Hepatocyte (in vitro differentiated cells): ENCODE data around the gene GRM6. TPM values are rescaled to one million over a fixed set of nuclear protein-coding genes. Genes with fewer than 3 reads are reported as not detected.

Experiments used
- DNase-seq: peaks from one replicate; pipeline ENCODE4 v3.0.0-alpha.2; 2016; ENCODE audit warnings: low spot score
- H2AFZ ChIP-seq: fragments of 200-600 bp; sonication (generic); 2 replicates; pipeline ENCODE4 v1.6.0; 2016; ENCODE audit warnings: antibody characterized with exemption, mild to moderate bottlenecking
- H3K27ac ChIP-seq: fragments of 200-600 bp; sonication (generic); 2 replicates; pipeline ENCODE4 v1.5.1; 2016; ENCODE audit warnings: mild to moderate bottlenecking
- H3K27me3 ChIP-seq: fragments of 200-600 bp; sonication (generic); 2 replicates; pipeline ENCODE4 v1.6.1; 2016
- H3K36me3 ChIP-seq: fragments of 200-600 bp; sonication (generic); replicated peaks from 2 replicates; pipeline ENCODE4 v1.5.1; 2016; ENCODE audit warnings: low read depth; ENCODE audit not compliant: insufficient read depth
- H3K4me1 ChIP-seq: fragments of 200-600 bp; sonication (generic); 2 replicates; pipeline ENCODE4 v1.5.1; 2016; ENCODE audit warnings: mild to moderate bottlenecking, moderate library complexity; ENCODE audit not compliant: insufficient read depth
- H3K4me2 ChIP-seq: fragments of 200-600 bp; sonication (generic); 2 replicates; pipeline ENCODE4 v1.6.0; 2016
- H3K4me3 ChIP-seq: fragments of 200-600 bp; sonication (generic); 2 replicates; pipeline ENCODE4 v1.5.1; 2016; ENCODE audit warnings: mild to moderate bottlenecking
- H3K79me2 ChIP-seq: fragments of 200-600 bp; sonication (generic); 2 replicates; pipeline ENCODE4 v1.6.0; 2017; ENCODE audit warnings: mild to moderate bottlenecking
- H3K9me2 ChIP-seq: fragments of 200-600 bp; sonication (generic); replicated peaks from 2 replicates; pipeline ENCODE4 v1.6.0; 2017; ENCODE audit warnings: mild to moderate bottlenecking; ENCODE audit not compliant: insufficient read depth
- H3K9me3 ChIP-seq: fragments of 200-600 bp; sonication (generic); 2 replicates; pipeline ENCODE4 v1.5.1; 2016; ENCODE audit warnings: low read depth, mild to moderate bottlenecking
- H4K20me1 ChIP-seq: fragments of 200-600 bp; sonication (generic); 2 replicates; pipeline ENCODE4 v1.6.0; 2016; ENCODE audit warnings: mild to moderate bottlenecking; ENCODE audit not compliant: insufficient read depth, poor library complexity, severe bottlenecking
- CTCF ChIP-seq: fragments of 200-600 bp; sonication (generic); IDR thresholded peaks from 2 replicates; pipeline ENCODE4 v1.5.1; 2016; ENCODE audit warnings: antibody characterized with exemption, mild to moderate bottlenecking; ENCODE audit not compliant: poor library complexity
- EZH2 ChIP-seq: fragments of 200-600 bp; sonication (generic); IDR thresholded peaks from 2 replicates; pipeline ENCODE4 v1.6.1; 2016; ENCODE audit warnings: antibody characterized with exemption, mild to moderate bottlenecking, borderline replicate concordance
- EZH2phosphoT487 ChIP-seq: fragments of 200-600 bp; sonication (generic); IDR thresholded peaks from one replicate; pipeline ENCODE4 v1.6.1; 2018; ENCODE audit warnings: antibody characterized with exemption, mild to moderate bottlenecking, low read depth, moderate library complexity; ENCODE audit not compliant: unreplicated experiment, severe bottlenecking
- WGBS: methylation state at CpG from one replicate; pipeline ENCODE4 v1.1.6; 2016; ENCODE audit warnings: low lambda C conversion rate; ENCODE audit errors: missing lambda C conversion rate; 5-methylcytosine and 5-hydroxymethylcytosine counted together
- polyA plus RNA-seq: library from polyadenylated mRNA; unstranded; fragments of >200 nt; fragmentation: Nextera tagmentation; extraction: Ambion mirVana; gene quantifications from 2 replicates; pipeline ENCODE4 v1.2.1, GENCODE V29; 2016
- total RNA-seq: library from RNA; depleted of rRNA; stranded (reverse); fragments of >200 nt; gene quantifications from 2 replicates; pipeline ENCODE4 v1.2.3, GENCODE V29; 2014

The GRM6 gene
- total and polyA plus RNA-seq, 2 experiments from 2014 or later = not detected

- Histone ChIP-seq H3K4me1 (no peaks in the 10 kb centered on the region), H3K4me2 (no peak overlapping the region), H3K27ac (no peak overlapping the region), H3K79me2 (no peaks in the 10 kb centered on the region), H3K36me3 (no peaks in the 10 kb centered on the region), H3K4me3 (no peak overlapping the region), H3K9me3 (no peaks in the 10 kb centered on the region), H3K27me3 (peaks cover 31% of the 10 kb centered on the region), H4K20me1 (no peaks in the 10 kb centered on the region), H3K9me2 (no peaks in the 10 kb centered on the region), H2AFZ (no peak overlapping the region)
- TF ChIP-seq EZH2phosphoT487 = no peak
- TF ChIP-seq CTCF = no peak
- TF ChIP-seq EZH2 = no peak
- 93% methylated on average over 27 of the region's 28 CpGs for WGBS
- DNase-seq = no peak
Measured at GRCh38 chr5:178991190-178992145, 3.7 kb downstream of the GRM6 start.

- no peaks in the 10 kb centered on the region for H3K36me3 ChIP-seq
- no peak for DNase-seq
- H3K27me3 ChIP-seq = peaks cover 22% of the 10 kb centered on the region
- H2AFZ ChIP-seq = no peak overlapping the region
- no peaks in the 10 kb centered on the region for H3K4me1 ChIP-seq
- H3K27ac ChIP-seq = no peak overlapping the region
- no peak overlapping the region for H3K4me2 ChIP-seq
- TF ChIP-seq EZH2phosphoT487 = no peak
- TF ChIP-seq CTCF = no peak
- TF ChIP-seq EZH2 = no peak
- H3K9me2 ChIP-seq = no peaks in the 10 kb centered on the region
- 90% methylated on average over 8 of the region's 12 CpGs for WGBS
- no peak overlapping the region for H3K4me3 ChIP-seq
- H3K9me3 ChIP-seq = no peaks in the 10 kb centered on the region
- no peaks in the 10 kb centered on the region for H4K20me1 ChIP-seq
- H3K79me2 ChIP-seq = no peaks in the 10 kb centered on the region
Measured at GRCh38 chr5:178990491-178990890, 4.6 kb downstream of the GRM6 start.

- Histone ChIP-seq H3K9me3 (no peaks in the 10 kb centered on the region), H3K4me2 (no peak overlapping the region), H2AFZ (no peak overlapping the region), H3K27me3 (peaks cover 15% of the 10 kb centered on the region), H4K20me1 (no peaks in the 10 kb centered on the region), H3K27ac (no peak overlapping the region), H3K79me2 (no peaks in the 10 kb centered on the region), H3K4me1 (no peaks in the 10 kb centered on the region), H3K4me3 (no peak overlapping the region), H3K36me3 (no peaks in the 10 kb centered on the region), H3K9me2 (no peaks in the 10 kb centered on the region)
- no peak for TF ChIP-seq EZH2
- no peak for TF ChIP-seq EZH2phosphoT487
- no peak for TF ChIP-seq CTCF
- DNase-seq = no peak
- WGBS = 84% methylated on average over 7 of the region's 7 CpGs
Measured at GRCh38 chr5:178989311-178989710, 5.8 kb downstream of the GRM6 start.
